ENCODE results near the gene CST3.

GRCh38 chr20:23683281-23683680 is 45.5 kb upstream of the CST3 start:
- TF ChIP-seq CTCF (IDR thresholded peaks at IDR 0.05), result no peak
- no peak for TF ChIP-seq POLR2AphosphoS5 (IDR thresholded peaks at IDR 0.05)
- TF ChIP-seq POLR2A (IDR thresholded peaks at IDR 0.05), result no peak
- no peak for TF ChIP-seq EP300 (IDR thresholded peaks at IDR 0.05)

Measured in gastroesophageal sphincter (tissue), 3 donors.